SK-N-SH treated with all-trans-retinoic acid at 6 μM for 48 hours (cell line): ENCODE data around the gene NPTXR.

Experiments used
- ATAC-seq: fragments of 200-7000 bp; cut with Tn5 transposase; 3 replicates; pipeline ENCODE4 v1.9.1; 2020; ENCODE audit warnings: mild to moderate bottlenecking, moderate library complexity
- ARNTL ChIP-seq: fragments of 450-650 bp; formaldehyde crosslinking; IDR thresholded peaks from 2 replicates; pipeline ENCODE4 v1.5.0; 2020; ENCODE audit warnings: low read depth, mild to moderate bottlenecking, moderate library complexity, borderline replicate concordance
- BACH2 ChIP-seq: fragments of 250-450 bp; sonication (Bioruptor Pico); IDR thresholded peaks from 2 replicates; pipeline ENCODE4 v1.9.0; 2021; ENCODE audit warnings: mild to moderate bottlenecking, borderline replicate concordance
- CREB5 ChIP-seq: fragments of 250-450 bp; sonication (Bioruptor Pico); IDR thresholded peaks from 2 replicates; pipeline ENCODE4 v1.5.1; 2020; ENCODE audit warnings: low read depth, mild to moderate bottlenecking, moderate library complexity
- CSDC2 ChIP-seq: fragments of 250-450 bp; sonication (Bioruptor Pico); IDR thresholded peaks from 2 replicates; pipeline ENCODE4 v1.5.0; 2020; ENCODE audit warnings: mild to moderate bottlenecking, moderate library complexity
- CSRNP3 ChIP-seq: fragments of 250-450 bp; sonication (Bioruptor Pico); IDR thresholded peaks from 2 replicates; pipeline ENCODE4 v1.5.1; 2021; ENCODE audit warnings: mild to moderate bottlenecking, moderate library complexity
- ESRRG ChIP-seq: fragments of 250-450 bp; sonication (Bioruptor Pico); IDR thresholded peaks from 2 replicates; pipeline ENCODE4 v1.6.1; 2021; ENCODE audit warnings: mild to moderate bottlenecking
- GLIS3 ChIP-seq: fragments of 250-450 bp; sonication (Bioruptor Pico); IDR thresholded peaks from 2 replicates; pipeline ENCODE4 v1.5.0; 2020; ENCODE audit warnings: mild to moderate bottlenecking, moderate library complexity
- ISL1 ChIP-seq: fragments of 250-450 bp; sonication (Bioruptor Pico); IDR thresholded peaks from 2 replicates; pipeline ENCODE4 v2.1.2; 2022; ENCODE audit warnings: mild to moderate bottlenecking, moderate library complexity
- OSR1 ChIP-seq: fragments of 250-450 bp; sonication (Bioruptor Pico); IDR thresholded peaks from 2 replicates; pipeline ENCODE4 v1.8.0; 2022; ENCODE audit warnings: moderate library complexity, mild to moderate bottlenecking, inconsistent platforms
- PATZ1 ChIP-seq: fragments of 250-450 bp; sonication (Bioruptor Pico); IDR thresholded peaks from 2 replicates; pipeline ENCODE4 v1.8.0; 2020; ENCODE audit warnings: mild to moderate bottlenecking, moderate library complexity, borderline replicate concordance
- POU6F1 ChIP-seq: fragments of 250-450 bp; sonication (Bioruptor Pico); IDR thresholded peaks from 2 replicates; pipeline ENCODE4 v1.8.0; 2021; ENCODE audit warnings: low read depth, mild to moderate bottlenecking, moderate library complexity, borderline replicate concordance
- PPARA ChIP-seq: fragments of 250-450 bp; sonication (Bioruptor Pico); IDR thresholded peaks from 2 replicates; pipeline ENCODE4 v1.5.0; 2020; ENCODE audit warnings: mild to moderate bottlenecking, borderline replicate concordance
- RARB ChIP-seq: fragments of 250-450 bp; sonication (Bioruptor Pico); IDR thresholded peaks from 2 replicates; pipeline ENCODE4 v1.8.0; 2021; ENCODE audit warnings: mild to moderate bottlenecking, moderate library complexity
- SNAI2 ChIP-seq: fragments of 250-450 bp; sonication (Bioruptor Pico); IDR thresholded peaks from 2 replicates; pipeline ENCODE4 v1.5.0; 2020; ENCODE audit warnings: mild to moderate bottlenecking, moderate library complexity
- TCF4 ChIP-seq: fragments of 250-450 bp; sonication (Bioruptor Pico); IDR thresholded peaks from 2 replicates; pipeline ENCODE4 v1.8.0; 2021; ENCODE audit warnings: mild to moderate bottlenecking, moderate library complexity, borderline replicate concordance
- ZC3H10 ChIP-seq: fragments of 250-450 bp; sonication (Bioruptor Pico); IDR thresholded peaks from 2 replicates; pipeline ENCODE4 v1.5.1; 2021; ENCODE audit warnings: mild to moderate bottlenecking, moderate library complexity
- ZFP3 ChIP-seq: fragments of 250-450 bp; sonication (Bioruptor Pico); IDR thresholded peaks from 2 replicates; pipeline ENCODE4 v1.5.0; 2020; ENCODE audit warnings: mild to moderate bottlenecking, moderate library complexity
- ZFP30 ChIP-seq: fragments of 450-650 bp; formaldehyde crosslinking; IDR thresholded peaks from 2 replicates; pipeline ENCODE4 v1.5.0; 2022; ENCODE audit warnings: mild to moderate bottlenecking, moderate library complexity
- ZNF565 ChIP-seq: fragments of 450-650 bp; formaldehyde crosslinking; conservative IDR thresholded peaks from 2 replicates; pipeline ENCODE4 v1.5.0; 2020; ENCODE audit warnings: low read depth, mild to moderate bottlenecking, moderate library complexity
- ZNF70 ChIP-seq: fragments of 450-650 bp; formaldehyde crosslinking; IDR thresholded peaks from 2 replicates; pipeline ENCODE4 v1.5.0; 2020; ENCODE audit warnings: mild to moderate bottlenecking, moderate library complexity
- ZNF8 ChIP-seq: fragments of 450-650 bp; formaldehyde crosslinking; IDR thresholded peaks from 2 replicates; pipeline ENCODE4 v1.5.0; 2020; ENCODE audit warnings: mild to moderate bottlenecking, moderate library complexity

NPTXR gene

GRCh38 chr22:38832005-38832978, 11.5 kb downstream of the NPTXR start (continued):
- TF ChIP-seq GLIS3 (CRISPR knock-in tag) = no peak
- no peak for TF ChIP-seq ZFP3 (CRISPR knock-in tag)
- TF ChIP-seq ZNF70 (CRISPR knock-in tag) = no peak
- no peak for TF ChIP-seq ESRRG (CRISPR knock-in tag)
- TF ChIP-seq ZFP30 (CRISPR knock-in tag) = no peak
- TF ChIP-seq ZNF565 (CRISPR knock-in tag) = no peak
- TF ChIP-seq BACH2 (CRISPR knock-in tag) = no peak
- TF ChIP-seq SNAI2 (CRISPR knock-in tag) = no peak
- TF ChIP-seq ARNTL (CRISPR knock-in tag) = no peak
- no peak for TF ChIP-seq PPARA
- TF ChIP-seq ZC3H10 (CRISPR knock-in tag) = no peak
- no peak for TF ChIP-seq TCF4 (CRISPR knock-in tag)
- TF ChIP-seq ZNF8 (CRISPR knock-in tag) = no peak
- TF ChIP-seq, all 23 proteins: peak for 0

- no peak for TF ChIP-seq POU6F1
- TF ChIP-seq ESRRG (CRISPR knock-in tag) = no peak
- no peak for TF ChIP-seq CSRNP3 (CRISPR knock-in tag)
- TF ChIP-seq ZFP3 (CRISPR knock-in tag) = no peak
- TF ChIP-seq OSR1 (CRISPR knock-in tag) = no peak
- TF ChIP-seq ARNTL (CRISPR knock-in tag) = no peak
- TF ChIP-seq TCF4 (CRISPR knock-in tag) = no peak
- TF ChIP-seq ZNF70 (CRISPR knock-in tag) = no peak
- TF ChIP-seq RARB = no peak
- TF ChIP-seq BACH2 (CRISPR knock-in tag) = no peak
- no peak for TF ChIP-seq ZC3H10 (CRISPR knock-in tag)
- no peak for TF ChIP-seq CSDC2 (CRISPR knock-in tag)
- no peak for ATAC-seq
These were observed 12.5 kb downstream of the NPTXR start for GRCh38 chr22:38831166-38831945.

- no peak for ATAC-seq
- TF ChIP-seq OSR1 (CRISPR knock-in tag) = no peak
- TF ChIP-seq RARB = no peak
- no peak for TF ChIP-seq ZNF70 (CRISPR knock-in tag)
- TF ChIP-seq TCF4 (CRISPR knock-in tag) = no peak
- no peak for TF ChIP-seq GLIS3 (CRISPR knock-in tag)
- TF ChIP-seq PPARA = no peak
- no peak for TF ChIP-seq CREB5 (CRISPR knock-in tag)
- no peak for TF ChIP-seq ARNTL (CRISPR knock-in tag)
- no peak for TF ChIP-seq SNAI2 (CRISPR knock-in tag)
- no peak for TF ChIP-seq PATZ1 (CRISPR knock-in tag)
- TF ChIP-seq ESRRG (CRISPR knock-in tag) = no peak
- TF ChIP-seq CSDC2 (CRISPR knock-in tag) = no peak
- TF ChIP-seq ISL1 (CRISPR knock-in tag) = no peak
- TF ChIP-seq POU6F1 = no peak
- no peak for TF ChIP-seq BACH2 (CRISPR knock-in tag)
- no peak for TF ChIP-seq ZC3H10 (CRISPR knock-in tag)
These were observed 13.1 kb downstream of the NPTXR start for GRCh38 chr22:38830845-38831108.
